GM12872 (cell line): ENCODE data around the gene RHBDF2.

Experiments used
- TF ChIP-seq, protein P1 (sequence below): IDR thresholded peaks from 3 replicates; pipeline ENCODE4 v1.5.1; 2011; ENCODE audit warnings: low read depth, mild to moderate bottlenecking, low read length, moderate library complexity; ENCODE audit not compliant: insufficient read depth

The RHBDF2 gene

DNA sequence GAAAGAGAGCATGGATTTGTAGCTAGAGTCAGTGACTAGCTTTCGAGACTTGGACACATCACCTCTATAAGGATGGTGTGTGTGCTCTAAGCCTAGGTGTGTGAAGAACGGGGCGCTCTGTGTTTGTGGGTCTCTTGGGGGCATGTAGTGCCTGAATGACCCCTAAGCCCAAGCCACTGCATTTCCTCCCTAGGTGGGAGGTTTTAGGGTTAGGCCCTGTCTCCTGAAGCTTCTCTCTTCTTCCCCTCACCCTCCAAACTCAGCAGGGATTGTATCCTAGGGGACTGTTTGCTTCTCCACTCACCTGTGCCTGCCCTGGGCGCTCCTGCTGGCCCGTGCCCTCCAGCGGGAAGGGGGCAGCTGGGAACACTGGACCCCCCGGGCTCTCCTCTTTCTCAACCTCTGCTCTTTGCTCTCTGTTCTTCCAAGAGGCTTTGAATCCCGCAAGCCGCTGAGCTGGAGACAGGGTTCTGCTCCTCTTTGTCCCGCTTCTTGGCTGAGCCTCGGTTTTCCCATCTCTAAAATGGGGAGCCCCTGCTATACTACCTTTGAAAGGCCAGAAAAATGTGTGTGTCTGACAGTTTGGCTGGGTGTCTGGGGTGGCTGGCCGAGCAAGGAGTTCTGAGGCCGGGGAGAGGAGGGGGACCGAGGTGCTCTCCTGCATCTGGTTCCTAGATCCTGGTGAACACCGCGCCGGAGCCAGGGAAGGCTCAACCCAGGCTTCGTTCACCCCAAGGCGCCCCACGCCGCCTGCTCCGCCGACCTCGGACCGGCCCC is 35.5 kb upstream of the RHBDF2 start:
- TF ChIP-seq, protein P1, sequence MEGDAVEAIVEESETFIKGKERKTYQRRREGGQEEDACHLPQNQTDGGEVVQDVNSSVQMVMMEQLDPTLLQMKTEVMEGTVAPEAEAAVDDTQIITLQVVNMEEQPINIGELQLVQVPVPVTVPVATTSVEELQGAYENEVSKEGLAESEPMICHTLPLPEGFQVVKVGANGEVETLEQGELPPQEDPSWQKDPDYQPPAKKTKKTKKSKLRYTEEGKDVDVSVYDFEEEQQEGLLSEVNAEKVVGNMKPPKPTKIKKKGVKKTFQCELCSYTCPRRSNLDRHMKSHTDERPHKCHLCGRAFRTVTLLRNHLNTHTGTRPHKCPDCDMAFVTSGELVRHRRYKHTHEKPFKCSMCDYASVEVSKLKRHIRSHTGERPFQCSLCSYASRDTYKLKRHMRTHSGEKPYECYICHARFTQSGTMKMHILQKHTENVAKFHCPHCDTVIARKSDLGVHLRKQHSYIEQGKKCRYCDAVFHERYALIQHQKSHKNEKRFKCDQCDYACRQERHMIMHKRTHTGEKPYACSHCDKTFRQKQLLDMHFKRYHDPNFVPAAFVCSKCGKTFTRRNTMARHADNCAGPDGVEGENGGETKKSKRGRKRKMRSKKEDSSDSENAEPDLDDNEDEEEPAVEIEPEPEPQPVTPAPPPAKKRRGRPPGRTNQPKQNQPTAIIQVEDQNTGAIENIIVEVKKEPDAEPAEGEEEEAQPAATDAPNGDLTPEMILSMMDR, result no peak

DNA sequence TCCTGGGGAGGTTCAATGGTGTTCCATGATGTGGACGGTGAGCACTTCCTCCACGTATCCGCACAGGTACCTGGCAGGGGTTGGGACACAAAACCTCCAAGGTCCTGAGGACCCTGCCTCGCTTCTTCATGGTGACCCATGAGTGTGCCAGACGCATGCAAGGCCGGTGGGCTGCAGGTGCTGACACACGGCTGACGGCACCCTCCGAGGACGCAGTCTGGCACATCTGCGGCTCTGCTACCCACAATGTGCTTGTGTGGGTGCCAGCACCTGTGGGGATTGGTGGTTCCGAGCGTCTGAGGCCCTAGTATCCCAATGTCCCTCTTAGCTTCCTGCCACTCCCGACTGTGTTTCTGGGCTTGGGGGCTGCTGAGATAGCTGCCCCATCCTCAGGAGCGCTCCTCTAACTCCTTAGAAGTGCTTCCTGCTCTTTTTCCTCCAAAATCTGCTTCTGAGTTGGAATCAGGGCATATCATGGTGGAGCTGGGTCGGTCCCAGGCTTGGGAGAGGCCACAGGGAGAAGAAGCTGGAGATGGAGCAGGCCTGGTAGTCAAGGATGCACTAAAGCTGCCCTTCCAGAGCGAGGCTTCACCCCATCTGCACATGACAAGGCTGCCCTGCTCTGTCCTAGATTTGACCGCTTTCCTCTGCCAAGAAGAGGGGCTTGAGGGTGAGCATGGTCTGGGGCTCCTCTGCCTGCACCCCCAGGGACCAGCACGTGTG is 34.7 kb upstream of the RHBDF2 start:
- TF ChIP-seq, protein P1, result no peak

DNA sequence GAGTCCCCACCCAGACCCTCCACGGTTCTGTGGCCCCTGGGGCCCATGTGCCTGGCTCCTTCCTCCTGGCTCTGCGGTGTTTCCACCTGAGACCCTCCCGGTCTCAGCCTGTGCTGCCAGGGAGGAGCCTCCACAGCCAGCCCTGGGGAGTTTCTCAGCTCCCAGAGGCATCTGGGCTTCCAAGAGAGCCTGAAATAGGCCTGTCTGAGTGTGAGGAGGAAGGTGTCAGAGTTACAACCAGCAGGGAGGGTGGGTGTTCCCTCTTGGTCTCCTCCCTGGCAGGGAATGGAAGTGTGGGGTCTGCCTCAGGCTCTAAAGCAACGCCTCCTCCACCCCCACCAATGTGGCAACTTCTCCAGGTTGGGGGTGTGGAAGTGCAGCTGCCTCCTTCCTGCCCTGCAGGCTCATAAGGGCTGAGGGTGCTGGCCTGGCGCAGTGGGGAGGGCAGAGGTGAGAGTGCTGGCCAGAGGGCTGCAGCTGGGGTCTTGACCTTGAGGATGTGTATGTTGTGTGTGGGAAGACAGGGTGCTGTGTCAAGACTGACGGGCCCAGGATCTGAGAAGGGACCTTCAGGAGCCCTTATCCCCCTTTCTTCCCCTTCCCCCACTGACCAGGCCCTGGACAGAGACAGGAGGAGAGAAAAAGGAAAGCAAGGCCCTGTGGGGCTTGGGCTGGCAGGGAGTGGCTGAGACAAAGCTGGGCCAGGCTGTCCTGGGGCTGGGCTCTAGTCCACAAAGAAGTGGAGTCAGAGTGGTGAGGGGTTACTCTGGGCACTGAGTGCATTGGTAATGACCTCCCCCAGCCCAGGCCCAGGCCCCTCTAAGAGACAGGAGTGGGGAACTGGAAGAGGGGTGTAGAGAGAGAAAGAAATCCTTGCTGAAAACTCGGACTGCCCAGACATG is 33.9 kb upstream of the RHBDF2 start:
- TF ChIP-seq, protein P1, result no peak

DNA sequence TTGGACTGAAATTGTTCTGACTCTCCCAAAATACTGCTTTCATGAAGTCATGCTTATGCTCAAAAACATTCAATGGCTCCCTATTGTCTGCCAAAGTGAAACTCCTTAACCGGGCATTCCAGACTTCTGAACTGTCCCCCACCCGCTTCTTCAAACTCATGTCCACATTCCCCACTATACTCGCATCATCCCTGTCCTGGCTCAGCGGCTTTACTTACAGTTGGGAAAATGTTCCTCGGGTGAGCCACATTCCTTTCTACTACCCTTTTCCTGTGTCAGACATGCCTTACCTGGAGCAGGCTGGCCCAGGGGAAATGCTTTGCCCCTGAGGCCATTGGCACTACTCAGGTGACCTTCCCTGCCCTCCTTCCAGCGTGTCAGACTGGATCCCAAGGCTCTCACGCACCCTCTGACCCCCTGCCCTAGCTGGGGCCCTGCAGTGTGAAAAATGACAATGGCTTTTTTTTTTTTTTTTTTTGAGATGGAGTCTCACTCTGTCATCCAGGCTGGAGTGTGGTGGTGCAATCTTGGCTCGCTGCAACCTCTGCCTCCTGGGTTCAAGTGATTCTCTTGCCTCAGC is 30.9 kb upstream of the RHBDF2 start:
- TF ChIP-seq, protein P1, result no peak

DNA sequence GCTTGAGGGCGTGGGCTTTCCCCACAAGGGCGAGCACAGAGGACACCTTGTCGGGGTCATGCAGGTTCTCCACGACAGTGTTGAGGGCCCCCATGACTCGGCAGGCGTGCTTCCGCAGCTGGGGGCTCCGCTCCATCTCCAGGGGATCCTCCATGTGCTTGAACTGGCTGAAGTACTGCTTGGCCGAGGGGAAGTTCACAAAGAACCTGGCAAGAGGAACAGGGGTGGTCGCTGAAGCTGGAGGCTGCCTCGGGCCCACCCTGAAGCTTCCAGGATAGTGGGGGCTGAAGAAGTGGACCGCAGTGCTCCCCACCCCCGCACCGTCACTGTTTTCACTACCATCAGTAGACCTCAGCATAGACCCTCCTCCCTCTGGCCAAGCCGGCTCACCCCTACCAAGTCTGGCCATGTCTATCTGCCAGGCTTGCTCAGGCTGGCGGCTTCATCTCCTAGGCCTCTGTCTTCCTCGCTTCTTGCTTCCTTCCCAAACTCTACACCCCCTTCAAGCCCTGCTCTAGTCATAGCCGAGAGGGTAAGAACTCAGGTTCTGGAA is 30.3 kb upstream of the RHBDF2 start:
- TF ChIP-seq, protein P1, result no peak

DNA sequence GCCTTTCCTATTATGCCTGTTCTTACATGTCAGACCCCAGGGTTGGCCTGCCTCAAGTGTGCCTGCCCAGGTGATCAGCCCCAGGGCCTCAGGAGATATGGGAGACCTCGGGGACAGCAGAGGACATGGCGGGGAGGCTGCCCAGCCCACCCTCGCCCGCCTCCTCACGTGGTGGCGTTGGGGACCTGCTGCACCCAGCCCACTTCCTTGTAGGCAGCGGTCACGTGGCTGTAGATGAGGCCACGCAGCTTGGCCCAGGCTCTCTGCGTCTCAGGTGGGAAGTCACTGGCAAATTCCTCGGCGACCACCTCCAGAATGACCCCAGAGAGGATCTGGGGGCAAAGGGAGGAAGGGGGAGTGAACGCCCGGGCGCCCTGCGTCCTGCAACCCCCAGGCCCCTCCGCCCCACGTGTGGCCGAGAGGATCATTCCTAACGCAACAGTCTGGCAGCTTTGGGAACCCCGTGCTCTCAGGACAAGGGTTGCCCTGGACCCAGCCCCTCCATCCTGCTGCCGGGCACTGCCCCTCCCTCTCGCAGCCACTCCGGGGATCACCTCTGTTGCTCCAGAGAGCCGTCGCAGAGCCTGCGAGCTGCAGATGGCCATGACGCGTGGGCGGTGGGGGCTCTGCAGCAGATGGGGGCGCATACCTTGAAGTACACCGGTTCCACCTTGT is 29.7 kb upstream of the RHBDF2 start:
- TF ChIP-seq, protein P1, result no peak
